Stimulated activated CD8-positive, alpha-beta memory T cell treated with anti-CD3 and anti-CD28 coated beads, Interleukin-15, amount 100 ng/mL, for 1 hour (primary cell): Measurements from ENCODE around the gene RNF20.
"Not testable (repeated sequence)": the region's sequence is repeated elsewhere in the genome, so short reads cannot be mapped to it uniquely, and the experiment has no call there.

Source experiments
- DNase-seq: peaks from one replicate; pipeline ENCODE4 v3.0.0-alpha.2; 2020; ENCODE audit warnings: low read depth

Gene RNF20

GRCh38 chr9:101536938-101537337 lies 3.3 kb downstream of the RNF20 start:
- DNase-seq = no peak

GRCh38 chr9:101540069-101540468 lies 6.4 kb downstream of the RNF20 start:
- no peak for DNase-seq

DNA sequence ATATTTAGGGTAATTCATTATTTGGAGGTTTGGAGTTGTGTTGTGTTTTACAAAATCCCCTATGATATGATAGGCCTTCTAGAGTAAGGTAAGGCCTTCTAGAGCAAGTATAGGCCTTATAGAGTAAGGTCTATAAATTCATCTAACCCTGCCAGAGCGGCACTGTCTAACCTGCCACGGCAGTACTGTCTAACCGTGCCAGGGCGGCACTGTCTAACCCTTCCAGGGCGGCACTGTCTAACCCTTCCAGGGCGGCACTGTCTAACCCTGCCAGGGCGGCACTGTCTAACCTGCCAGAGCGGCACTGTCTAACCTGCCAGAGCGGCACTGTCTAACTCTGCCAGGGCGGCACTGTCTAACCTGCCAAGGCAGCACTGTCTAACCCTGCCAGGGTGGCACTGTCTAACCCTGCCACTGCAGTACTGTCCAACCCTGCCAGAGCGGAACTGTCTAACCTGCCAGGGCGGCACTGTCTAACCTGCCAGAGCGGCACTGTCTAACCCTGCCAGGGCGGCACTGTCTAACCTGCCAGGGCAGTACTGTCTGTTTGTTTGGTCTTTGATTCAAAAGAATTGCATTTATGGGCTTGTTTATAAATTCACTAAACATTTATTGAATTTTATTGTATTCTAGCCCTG lies 9.6 kb downstream of the RNF20 start:
- DNase-seq = no peak

DNA sequence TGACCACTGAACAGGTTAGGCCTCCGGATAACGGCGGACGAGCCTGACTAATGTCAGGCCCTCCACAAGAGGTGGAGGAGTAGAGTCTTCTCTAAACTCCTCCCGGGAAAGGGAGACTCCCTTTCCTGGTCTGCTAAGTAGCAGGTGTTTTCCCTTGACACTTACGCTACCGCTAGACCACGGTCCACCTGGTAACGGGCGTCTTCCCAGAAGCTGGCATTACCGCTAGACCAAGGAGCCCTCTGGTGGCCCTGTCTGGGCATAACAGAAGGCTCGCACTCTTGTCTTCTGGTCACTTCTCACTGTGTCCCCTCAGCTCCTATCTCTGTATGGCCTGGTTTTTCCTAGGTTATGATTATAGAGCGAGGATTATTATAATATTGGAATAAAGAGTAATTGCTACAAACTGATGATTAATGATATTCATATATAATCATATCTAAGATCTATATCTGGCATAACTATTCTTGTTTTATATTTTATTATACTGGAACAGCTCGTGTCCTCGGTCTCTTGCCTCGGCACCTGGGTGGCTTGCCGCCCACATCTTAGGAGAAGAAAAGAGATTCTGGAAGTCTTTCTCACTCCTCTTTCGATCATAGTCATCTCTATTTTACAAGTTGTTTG lies 15.9 kb downstream of the RNF20 start:
- DNase-seq = not testable (repeated sequence)

- no peak for DNase-seq
These were observed 28.1 kb downstream of the RNF20 start for GRCh38 chr9:101561740-101562139.

- no peak for DNase-seq
These were observed 29.3 kb downstream of the RNF20 start for GRCh38 chr9:101562966-101563365.

DNA sequence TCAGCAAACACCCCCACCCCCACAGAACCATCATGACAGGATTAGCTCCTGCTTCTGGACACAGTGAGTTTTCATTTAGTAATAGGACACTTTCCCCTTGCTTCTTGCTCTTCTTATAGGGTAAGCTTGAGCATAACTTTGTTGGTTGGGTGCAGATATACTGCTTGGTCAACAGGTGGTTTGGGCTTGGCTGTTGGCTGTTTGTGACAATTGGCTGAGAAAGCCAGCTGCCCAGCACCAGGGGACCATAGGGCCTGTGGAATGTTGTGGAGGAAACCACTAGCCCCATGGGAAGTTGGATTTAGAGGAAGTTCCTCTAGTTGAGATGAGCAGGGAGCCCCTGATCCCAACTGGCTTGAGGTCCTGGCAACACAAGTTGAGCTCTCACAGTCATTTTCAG lies 30.6 kb downstream of the RNF20 start:
- DNase-seq = no peak

DNA sequence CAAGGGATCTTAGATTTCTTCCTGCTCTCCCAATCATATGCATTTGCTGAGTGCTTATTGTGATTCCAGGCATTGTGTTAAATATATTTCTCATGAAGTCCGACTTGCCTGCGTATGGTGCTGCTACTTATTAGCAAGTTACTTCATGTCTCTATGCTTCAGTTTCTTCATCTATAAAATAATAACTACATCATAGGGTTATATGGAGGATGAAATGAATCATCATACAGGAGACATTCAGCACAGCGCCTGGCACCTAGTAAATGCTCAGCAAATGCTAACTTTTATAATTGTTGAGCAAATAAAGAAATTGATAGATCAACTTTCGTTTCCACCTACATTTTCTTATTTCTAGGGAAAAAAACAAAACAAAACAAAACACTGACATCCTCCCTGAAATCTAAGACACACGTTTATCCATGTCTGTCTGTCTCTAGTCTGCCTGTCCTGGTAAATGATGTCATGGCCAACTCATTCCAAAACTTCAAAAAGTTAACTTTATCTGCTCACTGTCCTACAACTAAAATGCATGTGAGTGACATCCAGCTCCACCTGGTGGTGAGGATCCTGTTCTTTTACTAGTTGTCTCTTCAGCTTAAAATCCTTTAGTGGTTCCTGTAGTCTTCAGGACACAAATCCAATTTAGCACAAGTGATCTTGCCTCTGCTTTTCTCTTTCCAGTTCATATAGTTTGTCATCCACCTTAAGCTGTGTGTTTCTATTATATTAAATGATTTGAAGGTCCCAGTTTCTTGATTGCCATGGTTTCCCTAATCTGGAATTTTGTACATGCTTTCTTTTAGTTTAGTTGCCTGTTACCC lies 33.5 kb downstream of the RNF20 start:
- no peak for DNase-seq

DNA sequence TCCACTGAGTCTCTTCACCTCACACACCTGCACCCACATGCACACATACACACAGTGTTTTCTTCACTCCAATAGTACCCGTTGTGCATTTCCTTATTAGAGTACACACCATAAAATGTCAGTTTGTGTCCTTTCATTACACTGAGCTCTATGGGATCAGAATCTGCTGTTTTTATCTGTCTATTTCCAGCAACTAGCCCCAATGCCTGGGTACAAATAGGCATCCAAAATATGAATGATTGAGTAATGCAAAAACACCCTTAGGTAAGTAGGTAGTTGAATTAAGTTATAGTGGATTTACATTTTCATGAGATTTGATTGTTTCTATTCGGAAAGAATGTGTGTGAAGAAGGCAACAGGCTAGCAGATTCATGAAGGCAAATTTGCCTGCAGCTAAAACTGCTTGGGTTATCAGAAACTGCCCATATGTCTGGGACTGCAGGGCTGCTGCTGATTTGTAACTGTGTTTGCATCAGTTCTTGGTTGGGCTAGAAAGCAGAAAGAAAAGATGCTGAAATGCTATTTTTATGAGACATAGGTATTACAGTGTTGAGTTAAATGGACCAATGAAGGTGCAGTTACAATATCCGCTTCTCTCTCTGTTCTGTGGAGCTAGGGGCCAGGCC lies 34.2 kb downstream of the RNF20 start:
- no peak for DNase-seq

DNA sequence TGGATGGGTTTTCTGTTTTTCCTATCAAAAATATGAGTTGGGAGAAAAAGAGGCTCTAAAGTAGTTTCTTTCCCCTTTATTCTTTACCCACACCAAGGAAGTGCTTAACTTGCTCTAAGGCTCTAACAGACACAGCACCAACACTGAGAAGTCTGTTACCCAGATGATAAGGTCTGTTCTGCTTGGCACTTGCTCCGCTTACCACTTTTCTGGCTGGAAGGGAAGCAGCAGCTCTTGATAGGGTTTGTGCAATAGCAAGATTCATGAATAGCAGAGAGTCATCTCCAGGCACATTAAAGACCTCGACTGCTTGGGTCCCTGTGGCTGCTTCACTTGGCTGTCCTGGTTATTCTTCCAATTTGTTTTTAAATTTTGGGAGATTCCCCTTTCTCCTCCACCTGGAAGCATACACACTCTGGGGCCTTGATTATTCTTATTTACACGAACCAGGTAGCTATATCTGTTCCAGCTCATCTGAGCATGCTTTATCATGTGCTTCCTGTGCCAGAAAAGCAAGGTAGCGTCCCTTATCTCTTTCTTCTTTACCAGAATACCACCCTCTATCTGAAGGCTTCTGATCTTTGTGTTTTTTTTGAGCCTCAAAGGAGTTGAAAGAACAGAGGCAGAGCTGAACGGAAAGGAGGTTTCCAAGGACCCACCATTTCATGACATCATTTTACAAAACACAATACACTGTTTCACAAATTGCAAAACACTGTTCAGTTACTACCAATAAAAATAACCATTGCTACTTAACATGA lies 36.3 kb downstream of the RNF20 start:
- no peak for DNase-seq

GRCh38 chr9:101571114-101571513 lies 37.5 kb downstream of the RNF20 start:
- no peak for DNase-seq

DNA sequence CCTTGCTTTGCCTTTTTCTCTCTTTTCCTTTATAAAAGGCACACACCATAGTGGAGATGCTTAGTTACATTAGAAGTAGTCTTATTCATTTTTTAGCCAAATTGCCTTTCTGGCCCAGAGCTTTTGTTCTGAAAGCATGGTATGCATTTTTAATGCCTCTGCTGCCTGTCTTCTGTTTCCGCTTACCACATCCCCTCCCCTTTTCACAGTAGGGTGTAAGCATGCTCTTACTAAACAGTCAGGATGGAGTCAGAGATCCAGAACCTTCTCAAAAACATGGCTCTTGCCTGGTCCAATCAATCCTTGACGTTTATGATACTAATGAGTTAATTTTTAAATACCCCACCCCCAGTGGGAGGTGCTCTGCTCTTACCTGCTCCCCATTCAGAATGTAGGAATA lies 38.7 kb downstream of the RNF20 start:
- no peak for DNase-seq

- DNase-seq = no peak
These were observed 41.2 kb downstream of the RNF20 start for GRCh38 chr9:101574731-101575333.

DNA sequence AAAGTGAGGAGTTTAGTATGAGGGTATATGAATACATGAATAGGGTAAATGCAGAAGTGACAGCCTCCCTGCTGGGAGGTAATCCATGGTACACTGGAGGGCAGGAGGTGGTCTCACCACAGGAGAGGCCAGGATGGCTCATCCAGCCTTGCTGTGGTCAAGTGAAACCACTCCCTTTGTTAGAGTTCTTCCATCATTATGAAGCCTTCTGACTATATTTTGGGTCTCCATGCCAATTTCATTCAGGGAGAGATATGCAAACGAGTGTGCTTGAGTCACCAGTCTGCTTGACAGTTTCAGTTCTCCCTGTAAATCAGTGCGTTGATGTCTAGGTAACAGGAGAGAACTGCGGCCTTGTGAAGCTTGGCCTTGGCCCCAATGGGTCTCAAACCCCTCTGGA lies 44.7 kb downstream of the RNF20 start:
- DNase-seq = no peak

GRCh38 chr9:101579711-101580545 lies 46.3 kb downstream of the RNF20 start:
- no peak for DNase-seq

- no peak for DNase-seq
These were observed 48.9 kb downstream of the RNF20 start for GRCh38 chr9:101582553-101582952.

DNA sequence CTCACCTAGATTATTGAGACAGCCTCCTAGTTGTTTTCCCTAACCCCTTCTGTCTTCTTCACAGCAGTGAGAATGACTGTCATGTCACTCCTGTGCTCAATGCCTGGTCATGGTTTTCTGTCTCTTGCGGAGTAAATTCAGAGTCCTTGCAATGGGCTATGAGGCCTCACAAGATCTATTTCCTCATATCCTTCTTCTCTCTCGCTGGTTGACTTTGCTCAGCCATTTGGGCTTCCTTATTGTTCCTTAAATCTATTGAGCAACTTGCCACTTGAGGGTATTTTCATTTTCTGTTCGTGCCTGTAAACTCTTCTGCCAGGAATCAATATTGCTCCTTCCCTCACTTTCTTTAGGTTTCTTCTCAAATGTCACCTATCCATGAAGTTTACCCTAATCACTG lies 52.1 kb downstream of the RNF20 start:
- DNase-seq = no peak

- no peak for DNase-seq
These were observed 53.0 kb downstream of the RNF20 start for GRCh38 chr9:101586651-101587050.

GRCh38 chr9:101587332-101588043 lies 53.8 kb downstream of the RNF20 start:
- no peak for DNase-seq

DNA sequence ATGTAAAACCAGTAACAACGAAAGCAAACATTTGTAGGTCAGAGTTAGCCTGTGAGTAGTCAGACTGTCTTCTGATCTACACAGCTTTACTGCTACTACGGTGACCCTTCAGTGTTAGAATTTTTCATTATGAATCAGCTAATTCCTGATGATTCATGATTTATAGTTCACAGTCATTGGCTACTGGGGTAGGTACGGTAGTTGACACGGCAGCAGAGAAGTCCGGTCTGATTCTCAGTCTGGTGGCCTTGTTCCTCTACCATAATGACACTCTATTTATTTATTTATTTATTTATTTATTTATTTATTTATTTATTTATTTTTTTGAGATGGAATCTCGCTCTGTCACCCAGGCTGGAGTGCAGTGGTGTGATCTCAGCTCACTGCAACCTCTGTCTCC lies 56.4 kb downstream of the RNF20 start:
- not testable (repeated sequence) for DNase-seq
